OCI-LY3 (cell line): ENCODE data around the gene TCF20.

ENCODE experiments used
- H2AFZ ChIP-seq: fragments of 200-600, 300-600 bp; shearing (Covaris generic); 2 replicates; pipeline ENCODE4 v1.6.0; 2014; ENCODE audit warnings: antibody characterized with exemption, low read depth, low read length
- H3K27ac ChIP-seq: fragments of 200-600, 300-600 bp; sonication (generic); 2 replicates; pipeline ENCODE4 v1.5.1; 2014; ENCODE audit warnings: mild to moderate bottlenecking, low read length, moderate library complexity, mixed read lengths
- H3K27me3 ChIP-seq: fragments of 200-600, 300-600 bp; sonication (generic); 2 replicates; pipeline ENCODE4 v1.6.1; 2014; ENCODE audit warnings: low read depth, low read length, mixed read lengths
- H3K36me3 ChIP-seq: fragments of 200-600, 300-600 bp; sonication (generic); replicated peaks from 2 replicates; pipeline ENCODE3; 2014; ENCODE audit warnings: low read depth, low read length, mixed read lengths
- H3K4me1 ChIP-seq: fragments of 300-600, 200-600 bp; sonication (generic); 2 replicates; pipeline ENCODE4 v1.6.1; 2014; ENCODE audit warnings: low read length, mixed read lengths
- H3K4me2 ChIP-seq: fragments of 200-600, 300-600 bp; sonication (generic); 2 replicates; pipeline ENCODE4 v1.6.1; 2014; ENCODE audit warnings: low read length, mixed read lengths
- H3K4me3 ChIP-seq: fragments of 300-600, 200-600 bp; sonication (generic); 2 replicates; pipeline ENCODE4 v1.5.1; 2014; ENCODE audit warnings: antibody characterized with exemption, mild to moderate bottlenecking, low read length, moderate library complexity
- H3K79me2 ChIP-seq: fragments of 300-600, 200-600 bp; shearing (Covaris generic); 2 replicates; pipeline ENCODE4 v1.6.1; 2014; ENCODE audit warnings: mild to moderate bottlenecking, low read length, mixed read lengths
- H3K9ac ChIP-seq: fragments of 300-600, 200-600 bp; shearing (Covaris generic); 2 replicates; pipeline ENCODE4 v1.6.0; 2014; ENCODE audit warnings: mild to moderate bottlenecking, low read length, moderate library complexity
- H3K9me3 ChIP-seq: fragments of 200-600, 300-600 bp; shearing (Covaris generic); 2 replicates; pipeline ENCODE4 v1.6.1; 2014; ENCODE audit warnings: low read length, mixed read lengths; ENCODE audit not compliant: insufficient read depth
- H4K20me1 ChIP-seq: fragments of 200-600, 300-600 bp; sonication (generic); 2 replicates; pipeline ENCODE4 v1.6.1; 2016; ENCODE audit warnings: low read length, mixed read lengths; ENCODE audit not compliant: insufficient read depth
- EZH2phosphoT487 ChIP-seq: fragments of 200-600 bp; shearing (Covaris generic); IDR thresholded peaks from 2 replicates; pipeline ENCODE4 v1.6.1; 2018; ENCODE audit warnings: antibody characterized with exemption, mixed run types, low read depth
- TF ChIP-seq, protein P1 (sequence below): fragments of 200-600, 300-600 bp; sonication (generic); IDR thresholded peaks from 2 replicates; pipeline ENCODE4 v1.5.1; 2014; ENCODE audit warnings: antibody characterized with exemption, low read length, low read depth

TCF20 gene

DNA sequence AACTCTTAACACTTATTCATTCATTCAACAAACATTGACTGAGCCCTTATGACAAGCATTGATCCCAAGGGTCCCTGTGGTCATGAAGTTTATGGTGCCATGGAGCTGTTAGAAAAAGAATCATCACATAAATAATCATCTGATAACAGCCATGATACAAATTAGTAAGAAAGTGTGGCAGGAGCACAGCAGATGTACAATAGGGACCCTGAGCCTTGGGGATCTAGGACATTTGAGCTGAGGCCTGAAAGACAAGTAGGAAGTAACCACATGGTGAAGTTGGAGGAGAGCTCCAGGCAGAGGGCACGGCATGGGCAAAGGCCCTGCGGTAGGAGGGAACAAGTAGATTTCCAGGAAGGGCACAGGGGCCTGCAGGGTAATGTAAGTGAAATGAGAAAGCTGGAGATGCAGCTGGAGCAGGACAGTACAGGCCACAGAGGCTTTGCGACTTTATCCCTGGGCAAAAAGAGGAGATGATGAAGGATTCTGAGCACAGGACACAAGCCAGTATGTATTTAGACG is 6.8 kb upstream of the TCF20 start:
- H3K79me2 ChIP-seq = no peaks in the 10 kb centered on the region
- no peaks in the 10 kb centered on the region for H3K36me3 ChIP-seq
- no peak overlapping the region for H2AFZ ChIP-seq
- peaks cover 30% of the 10 kb centered on the region for H3K4me1 ChIP-seq
- no peaks in the 10 kb centered on the region for H3K27me3 ChIP-seq
- H3K9me3 ChIP-seq = no peaks in the 10 kb centered on the region
- TF ChIP-seq, protein P1, sequence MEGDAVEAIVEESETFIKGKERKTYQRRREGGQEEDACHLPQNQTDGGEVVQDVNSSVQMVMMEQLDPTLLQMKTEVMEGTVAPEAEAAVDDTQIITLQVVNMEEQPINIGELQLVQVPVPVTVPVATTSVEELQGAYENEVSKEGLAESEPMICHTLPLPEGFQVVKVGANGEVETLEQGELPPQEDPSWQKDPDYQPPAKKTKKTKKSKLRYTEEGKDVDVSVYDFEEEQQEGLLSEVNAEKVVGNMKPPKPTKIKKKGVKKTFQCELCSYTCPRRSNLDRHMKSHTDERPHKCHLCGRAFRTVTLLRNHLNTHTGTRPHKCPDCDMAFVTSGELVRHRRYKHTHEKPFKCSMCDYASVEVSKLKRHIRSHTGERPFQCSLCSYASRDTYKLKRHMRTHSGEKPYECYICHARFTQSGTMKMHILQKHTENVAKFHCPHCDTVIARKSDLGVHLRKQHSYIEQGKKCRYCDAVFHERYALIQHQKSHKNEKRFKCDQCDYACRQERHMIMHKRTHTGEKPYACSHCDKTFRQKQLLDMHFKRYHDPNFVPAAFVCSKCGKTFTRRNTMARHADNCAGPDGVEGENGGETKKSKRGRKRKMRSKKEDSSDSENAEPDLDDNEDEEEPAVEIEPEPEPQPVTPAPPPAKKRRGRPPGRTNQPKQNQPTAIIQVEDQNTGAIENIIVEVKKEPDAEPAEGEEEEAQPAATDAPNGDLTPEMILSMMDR = no peak
- no peak for TF ChIP-seq EZH2phosphoT487
- H3K27ac ChIP-seq = no peak overlapping the region
- H3K4me2 ChIP-seq = no peak overlapping the region
- H3K9ac ChIP-seq = no peak overlapping the region
- H3K4me3 ChIP-seq = no peak overlapping the region
- no peaks in the 10 kb centered on the region for H4K20me1 ChIP-seq

GRCh38 chr22:42275970-42276369 is 5.5 kb upstream of the TCF20 start:
- no peak overlapping the region for H3K4me2 ChIP-seq
- H3K9me3 ChIP-seq = no peaks in the 10 kb centered on the region
- TF ChIP-seq, protein P1 = no peak
- no peak for TF ChIP-seq EZH2phosphoT487
- no peak overlapping the region for H2AFZ ChIP-seq
- no peaks in the 10 kb centered on the region for H3K27me3 ChIP-seq
- H3K4me1 ChIP-seq = peaks cover 32% of the 10 kb centered on the region
- no peaks in the 10 kb centered on the region for H3K36me3 ChIP-seq
- H3K9ac ChIP-seq = no peak overlapping the region
- no peak overlapping the region for H3K27ac ChIP-seq
- H4K20me1 ChIP-seq = no peaks in the 10 kb centered on the region
- 0 out of 2 replicates have a peak, but pooled peaks cover 2% of the 10 kb centered on the region for H3K79me2 ChIP-seq
- no peak overlapping the region for H3K4me3 ChIP-seq

DNA sequence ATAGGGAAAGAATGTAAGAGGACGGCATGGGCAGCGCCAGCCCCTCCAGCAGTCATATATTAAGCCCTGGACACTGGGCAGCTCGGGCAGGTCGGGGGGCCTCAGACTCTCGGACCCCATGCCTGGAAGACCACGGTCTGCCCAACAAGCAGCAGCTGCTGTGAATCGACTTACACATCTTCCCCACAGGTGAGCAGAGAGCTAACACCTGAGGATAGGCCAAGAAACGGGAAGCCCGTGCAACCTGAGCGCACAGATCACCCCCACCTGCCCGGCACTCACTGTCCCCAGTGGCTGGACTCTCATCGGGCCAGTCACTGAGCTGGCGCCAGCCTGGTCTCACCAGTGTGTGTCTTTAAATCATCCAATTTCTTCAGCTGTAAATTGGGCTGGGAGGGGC is 4.7 kb upstream of the TCF20 start:
- H3K36me3 ChIP-seq = no peaks in the 10 kb centered on the region
- H3K9ac ChIP-seq = no peak overlapping the region
- no peak overlapping the region for H3K4me3 ChIP-seq
- H4K20me1 ChIP-seq = no peaks in the 10 kb centered on the region
- no peak overlapping the region for H3K27ac ChIP-seq
- no peaks in the 10 kb centered on the region for H3K27me3 ChIP-seq
- no peaks in the 10 kb centered on the region for H3K9me3 ChIP-seq
- H2AFZ ChIP-seq = no peak overlapping the region
- TF ChIP-seq, protein P1 = no peak
- TF ChIP-seq EZH2phosphoT487 = no peak
- H3K4me2 ChIP-seq = no peak overlapping the region
- peaks cover 29% of the 10 kb centered on the region for H3K4me1 ChIP-seq
- peaks cover 6% of the 10 kb centered on the region for H3K79me2 ChIP-seq

DNA sequence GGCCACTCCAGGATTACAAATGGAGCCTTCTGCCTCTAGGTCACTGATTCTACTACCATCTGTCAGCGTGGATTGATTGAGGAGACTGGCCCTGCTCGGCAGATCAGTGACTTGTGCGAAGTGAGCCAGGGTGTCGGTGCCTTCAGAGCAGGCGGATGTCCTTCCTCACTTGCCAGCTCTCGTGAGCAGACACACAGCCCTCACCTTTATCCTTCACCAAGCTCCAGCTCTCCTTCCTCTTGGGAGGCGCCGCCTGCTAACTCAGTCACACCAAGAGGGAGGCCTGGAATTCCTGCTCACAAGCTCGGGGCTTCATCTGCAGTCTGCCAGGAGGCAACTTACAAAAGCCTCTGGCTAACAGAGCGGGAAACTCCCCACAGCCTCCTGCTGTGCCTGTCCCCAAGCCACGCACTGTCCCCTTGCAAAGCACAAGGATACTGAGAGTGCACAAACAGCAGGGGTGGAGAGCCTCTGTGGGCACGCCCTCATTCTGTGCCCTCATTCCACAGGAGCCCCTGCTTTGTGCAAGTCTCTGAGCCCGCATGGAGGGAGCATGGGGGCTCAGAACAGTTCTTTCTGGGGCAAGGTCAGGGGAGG is 3.5 kb upstream of the TCF20 start:
- H3K27me3 ChIP-seq = no peaks in the 10 kb centered on the region
- H3K27ac ChIP-seq = no peak overlapping the region
- H3K79me2 ChIP-seq = peaks cover 18% of the 10 kb centered on the region
- no peak overlapping the region for H3K4me3 ChIP-seq
- peaks cover 23% of the 10 kb centered on the region for H3K4me1 ChIP-seq
- no peaks in the 10 kb centered on the region for H3K36me3 ChIP-seq
- no peak overlapping the region for H3K9ac ChIP-seq
- no peak overlapping the region for H3K4me2 ChIP-seq
- peaks cover 6% of the 10 kb centered on the region for H4K20me1 ChIP-seq
- H2AFZ ChIP-seq = no peak overlapping the region
- TF ChIP-seq, protein P1 = no peak
- TF ChIP-seq EZH2phosphoT487 = no peak
- H3K9me3 ChIP-seq = no peaks in the 10 kb centered on the region
